Activated naive CD8-positive, alpha-beta T cell treated with anti-CD3 and anti-CD28 coated beads, Interleukin-2, amount 50 U/mL, for 16 hours (primary cell): ENCODE measurements around the gene PLCB1.
"Not testable (repeated sequence)": the region's sequence is repeated elsewhere in the genome, so short reads cannot be mapped to it uniquely, and the experiment has no call there.

ENCODE experiments used
- DNase-seq: peaks from one replicate; pipeline ENCODE4 v3.0.0-alpha.2; 2020; ENCODE audit warnings: low read depth, low spot score

PLCB1 gene

GRCh38 chr20:8812817-8813216 is 680.8 kb downstream of the PLCB1 start:
- no peak for DNase-seq

GRCh38 chr20:8815208-8815607 is 683.1 kb downstream of the PLCB1 start:
- DNase-seq = no peak

GRCh38 chr20:8829256-8829655 is 697.2 kb downstream of the PLCB1 start:
- DNase-seq = no peak

GRCh38 chr20:8834294-8834693 is 702.2 kb downstream of the PLCB1 start:
- not testable (repeated sequence) for DNase-seq

GRCh38 chr20:8834851-8835250 is 702.8 kb downstream of the PLCB1 start:
- no peak for DNase-seq

GRCh38 chr20:8837396-8837795 is 705.3 kb downstream of the PLCB1 start:
- DNase-seq = no peak

- DNase-seq = no peak
Observed at GRCh38 chr20:8842525-8842924, 710.5 kb downstream of the PLCB1 start.

- no peak for DNase-seq
Observed at GRCh38 chr20:8844179-8844578, 712.1 kb downstream of the PLCB1 start.

- DNase-seq = no peak
Observed at GRCh38 chr20:8849990-8850389, 717.9 kb downstream of the PLCB1 start.

GRCh38 chr20:8851446-8851845 is 719.4 kb downstream of the PLCB1 start:
- DNase-seq = no peak

GRCh38 chr20:8851919-8852318 is 719.9 kb downstream of the PLCB1 start:
- DNase-seq = not testable (repeated sequence)

GRCh38 chr20:8853211-8853610 is 721.1 kb downstream of the PLCB1 start:
- not testable (repeated sequence) for DNase-seq

- DNase-seq = no peak
Observed at GRCh38 chr20:8853805-8854338, 721.8 kb downstream of the PLCB1 start.

- DNase-seq = no peak
Observed at GRCh38 chr20:8854571-8854970, 722.5 kb downstream of the PLCB1 start.

- no peak for DNase-seq
Observed at GRCh38 chr20:8855315-8855714, 723.2 kb downstream of the PLCB1 start.

GRCh38 chr20:8856668-8857067 is 724.6 kb downstream of the PLCB1 start:
- DNase-seq = no peak

GRCh38 chr20:8858181-8858787 is 726.2 kb downstream of the PLCB1 start:
- no peak for DNase-seq

- no peak for DNase-seq
Observed at GRCh38 chr20:8860011-8860495, 728.0 kb downstream of the PLCB1 start.

- no peak for DNase-seq
Observed at GRCh38 chr20:8862092-8862491, 730.0 kb downstream of the PLCB1 start.

- DNase-seq = no peak
Observed at GRCh38 chr20:8865636-8866035, 733.6 kb downstream of the PLCB1 start.

GRCh38 chr20:8867038-8867740 is 735.1 kb downstream of the PLCB1 start:
- DNase-seq = no peak

GRCh38 chr20:8870652-8871051 is 738.6 kb downstream of the PLCB1 start:
- no peak for DNase-seq

GRCh38 chr20:8874437-8874836 is 742.4 kb downstream of the PLCB1 start:
- DNase-seq = no peak
